IMR-90 (cell line): ENCODE data around the gene TM7SF3. TPM values are rescaled to one million over a fixed set of nuclear protein-coding genes. Genes with fewer than 3 reads are reported as not detected.

ENCODE experiments used
- ATAC-seq: fragments of 200-7000 bp; cut with Tn5 transposase; 2 replicates; pipeline ENCODE4 v1.9.1; 2020; ENCODE audit warnings: low read depth, mild to moderate bottlenecking, moderate library complexity
- BruUV-seq: library from RNA; stranded (reverse); fragments of 400-500 nt; replicated peaks from 2 replicates; lab custom pipeline; 2021; lab: Mats Ljungman, UMichigan
- CTCF ChIA-PET: fragments of 300-600 bp; formaldehyde crosslinking; extraction: SDS; loops from one replicate; lab custom pipeline; 2021; ENCODE audit warnings: antibody characterized with exemption; lab: Yijun Ruan, JAX
- POLR2A ChIA-PET: fragments of 300-600 bp; sonication (Branson Sonifier 250); formaldehyde crosslinking; loops from one replicate; lab custom pipeline; 2022; ENCODE audit warnings: antibody characterized with exemption; ENCODE audit not compliant: unreplicated experiment; lab: Charles Lee
- DNase-seq: peaks from one replicate; pipeline ENCODE4 v3.0.0; 2013
- H2AFZ ChIP-seq: replicated peaks from 2 replicates; pipeline ENCODE3; 2013; ENCODE audit warnings: low read length, mild to moderate bottlenecking; ENCODE audit not compliant: poor library complexity
- H2AK5ac ChIP-seq: 2 replicates; pipeline ENCODE4 v1.6.1; 2013; ENCODE audit warnings: low read depth, low read length, inconsistent platforms
- H2AK9ac ChIP-seq: replicated peaks from 2 replicates; pipeline ENCODE3; 2013; ENCODE audit warnings: mild to moderate bottlenecking, low read depth, low read length, moderate library complexity; ENCODE audit not compliant: poor library complexity
- H2BK120ac ChIP-seq: 2 replicates; pipeline ENCODE4 v1.6.1; 2013; ENCODE audit warnings: low read depth, low read length, inconsistent platforms
- H2BK15ac ChIP-seq: 3 replicates; pipeline ENCODE4 v1.6.1; 2013; ENCODE audit warnings: low read depth, low read length, inconsistent platforms
- H2BK20ac ChIP-seq: 2 replicates; pipeline ENCODE4 v1.6.1; 2013; ENCODE audit warnings: low read depth, mild to moderate bottlenecking, inconsistent platforms, low read length, moderate library complexity
- H2BK5ac ChIP-seq: 2 replicates; pipeline ENCODE4 v1.6.1; 2013; ENCODE audit warnings: mild to moderate bottlenecking, low read depth, low read length, inconsistent platforms; ENCODE audit not compliant: poor library complexity, severe bottlenecking
- H3K14ac ChIP-seq: replicated peaks from 2 replicates; pipeline ENCODE4 v1.6.1; 2013; ENCODE audit warnings: low read depth, low read length, inconsistent platforms
- H3K18ac ChIP-seq: 2 replicates; pipeline ENCODE4 v1.6.1; 2013; ENCODE audit warnings: low read depth, low read length, control low read depth
- H3K23ac ChIP-seq: 2 replicates; pipeline ENCODE4 v1.6.1; 2013; ENCODE audit warnings: low read depth, low read length, inconsistent platforms
- H3K27ac ChIP-seq: 2 replicates; pipeline ENCODE4 v1.5.1; 2013; ENCODE audit warnings: mild to moderate bottlenecking, control low read depth, low read length; ENCODE audit not compliant: insufficient read depth
- H3K27me3 ChIP-seq: 2 replicates; pipeline ENCODE4 v1.6.1; 2013; ENCODE audit warnings: low read length; ENCODE audit not compliant: control insufficient read depth, insufficient read depth
- H3K36me3 ChIP-seq: 2 replicates; pipeline ENCODE4 v1.6.1; 2013; ENCODE audit warnings: low read length, mixed read lengths; ENCODE audit not compliant: control insufficient read depth, insufficient read depth
- H3K4ac ChIP-seq: 2 replicates; pipeline ENCODE4 v1.6.1; 2013; ENCODE audit warnings: low read depth, low read length, inconsistent platforms
- H3K4me1 ChIP-seq: 2 replicates; pipeline ENCODE4 v1.6.1; 2013; ENCODE audit warnings: low read length, mixed read lengths; ENCODE audit not compliant: control insufficient read depth, insufficient read depth
- H3K4me2 ChIP-seq: 2 replicates; pipeline ENCODE4 v1.6.1; 2013; ENCODE audit warnings: low read depth, mild to moderate bottlenecking, control low read depth, low read length, moderate library complexity
- H3K4me3 ChIP-seq: 2 replicates; pipeline ENCODE4 v1.5.1; 2013; ENCODE audit warnings: low read depth, mild to moderate bottlenecking, control low read depth, low read length, moderate library complexity; ENCODE audit not compliant: insufficient read depth
- H3K56ac ChIP-seq: 2 replicates; pipeline ENCODE4 v1.6.1; 2013; ENCODE audit warnings: low read length, inconsistent platforms; ENCODE audit not compliant: insufficient read depth; ENCODE audit errors: extremely low read depth
- H3K79me1 ChIP-seq, 2 experiments: 2 replicates each; pipeline ENCODE4 v1.6.1; 2013; ENCODE audit warnings: low read length in 2 of 2, inconsistent platforms in 1 of 2, low read depth in 1 of 2
- H3K9ac ChIP-seq: 2 replicates; pipeline ENCODE4 v1.6.1; 2013; ENCODE audit warnings: low read depth, low read length, control low read depth
- H3K9me1 ChIP-seq: 2 replicates; pipeline ENCODE4 v1.6.1; 2013; ENCODE audit warnings: low read length, inconsistent platforms; ENCODE audit not compliant: insufficient read depth
- H3K9me3 ChIP-seq: 2 replicates; pipeline ENCODE4 v1.6.1; 2013; ENCODE audit warnings: low read length; ENCODE audit not compliant: control insufficient read depth, insufficient read depth
- H4K20me1 ChIP-seq: 2 replicates; pipeline ENCODE4 v1.6.1; 2013; ENCODE audit warnings: low read length, inconsistent platforms; ENCODE audit not compliant: insufficient read depth
- H4K5ac ChIP-seq: 2 replicates; pipeline ENCODE4 v1.6.1; 2013; ENCODE audit warnings: mild to moderate bottlenecking, low read depth, low read length, control low read depth
- H4K8ac ChIP-seq, 2 experiments: 2 replicates each; pipeline ENCODE4 v1.6.1; 2013; ENCODE audit warnings: low read depth in 2 of 2, low read length in 2 of 2, control low read depth in 1 of 2, inconsistent platforms in 1 of 2
- H4K91ac ChIP-seq: 2 replicates; pipeline ENCODE4 v1.6.1; 2013; ENCODE audit warnings: low read depth, low read length, inconsistent platforms; ENCODE audit not compliant: insufficient read depth
- BHLHE40 ChIP-seq: fragments of 150-350 bp; IDR thresholded peaks from 2 replicates; pipeline ENCODE4 v1.6.1; 2016; ENCODE audit warnings: mild to moderate bottlenecking, low read depth, low read length
- CEBPB ChIP-seq: IDR thresholded peaks from 2 replicates; pipeline ENCODE4 v1.6.1; 2012; ENCODE audit warnings: low read depth, low read length, improper control_type of control experiment
- CHD1 ChIP-seq: IDR thresholded peaks from 2 replicates; pipeline ENCODE4 v1.6.1; 2012; ENCODE audit warnings: low read depth, low read length, improper control_type of control experiment
- FOS ChIP-seq: fragments of 150-350 bp; IDR thresholded peaks from 2 replicates; pipeline ENCODE4 v1.6.1; 2016; ENCODE audit warnings: low read depth, low read length
- MAFK ChIP-seq: IDR thresholded peaks from 2 replicates; pipeline ENCODE4 v1.6.1; 2012; ENCODE audit warnings: low read depth, low read length, improper control_type of control experiment
- MAZ ChIP-seq: IDR thresholded peaks from 2 replicates; pipeline ENCODE4 v1.6.1; 2012; ENCODE audit warnings: low read depth, mild to moderate bottlenecking, low read length, improper control_type of control experiment, moderate library complexity, borderline replicate concordance
- MXI1 ChIP-seq: IDR thresholded peaks from 2 replicates; pipeline ENCODE4 v1.6.1; 2012; ENCODE audit warnings: low read depth, mild to moderate bottlenecking, low read length, moderate library complexity, borderline replicate concordance
- NFE2L2 ChIP-seq: fragments of 150-350 bp; IDR thresholded peaks from 2 replicates; pipeline ENCODE4 v1.6.1; 2016; ENCODE audit warnings: low read depth, mild to moderate bottlenecking, low read length
- POLR2A ChIP-seq: IDR thresholded peaks from 2 replicates; pipeline ENCODE4 v1.6.1; 2012; ENCODE audit warnings: mild to moderate bottlenecking, low read depth, low read length
- RAD21 ChIP-seq: IDR thresholded peaks from 2 replicates; pipeline ENCODE4 v1.6.1; 2012; ENCODE audit warnings: low read length, improper control_type of control experiment
- RCOR1 ChIP-seq: IDR thresholded peaks from 2 replicates; pipeline ENCODE4 v1.6.1; 2012; ENCODE audit warnings: mild to moderate bottlenecking, low read length, improper control_type of control experiment; ENCODE audit not compliant: insufficient replicate concordance
- RFX5 ChIP-seq: IDR thresholded peaks from 2 replicates; pipeline ENCODE4 v1.8.0; 2012; ENCODE audit warnings: low read depth, mild to moderate bottlenecking, low read length, moderate library complexity
- SMC3 ChIP-seq: fragments of 150-350 bp; IDR thresholded peaks from 2 replicates; pipeline ENCODE4 v1.6.1; 2016; ENCODE audit warnings: low read depth, mild to moderate bottlenecking, antibody characterized with exemption, low read length, moderate library complexity
- WGBS, 2 experiments: methylation state at CpG; one replicate each; pipeline versions ENCODE4 v1.1.5 to v1.1.7; 2013; ENCODE audit warnings: missing lambda C conversion rate in 2 of 2; ENCODE audit not compliant: insufficient read length in 1 of 2; ENCODE audit errors: extremely low coverage in 2 of 2; 5-methylcytosine and 5-hydroxymethylcytosine counted together
- dilution Hi-C: fragments of 300-500 bp; cut with HindIII; formaldehyde crosslinking; loops from one replicate; pipeline ENCODE4 v1.14.3; 2018; ENCODE audit warnings: low sequenced_read_pairs; ENCODE audit not compliant: unreplicated experiment
- in situ Hi-C: fragments of 300-500 bp; cut with MboI; formaldehyde crosslinking; loops from 3 replicates; pipeline ENCODE4 v1.14.3; 2019; ENCODE audit warnings: low sequenced_read_pairs, inconsistent platforms, mixed read lengths
- intact Hi-C: fragments of 100-400 bp; cut with micrococcal nuclease; formaldehyde crosslinking; loops from 2 replicates; pipeline ENCODE4 v1.10.0; 2022
- polyA plus RNA-seq, 3 experiments: library from polyadenylated mRNA; depleted of rRNA; stranded (reverse); fragments of >200 nt; gene quantifications; 2 replicates each; pipeline ENCODE4 v1.2.3, GENCODE V29; 2012; ENCODE audit warnings: low replicate concordance in 1 of 3
- total RNA-seq: library from RNA; depleted of rRNA; stranded (reverse); fragments of >200 nt; gene quantifications from 2 replicates; pipeline ENCODE4 v1.2.3, GENCODE V29; 2012
- TF ChIP-seq, protein P1 (sequence below): conservative IDR thresholded peaks from 2 replicates; pipeline ENCODE4 v1.5.1; 2012; ENCODE audit warnings: mild to moderate bottlenecking, low read depth, low read length, improper control_type of control experiment
- TF ChIP-seq, protein P2 (sequence below): fragments of 150-350 bp; IDR thresholded peaks from 2 replicates; pipeline ENCODE4 v1.6.1; 2017; ENCODE audit warnings: mild to moderate bottlenecking, antibody characterized with exemption, low read length, low read depth
- TF ChIP-seq, protein P3 (sequence below): fragments of 150-350 bp; IDR thresholded peaks from 2 replicates; pipeline ENCODE4 v1.6.1; 2016; ENCODE audit warnings: low read depth, mild to moderate bottlenecking, low read length, moderate library complexity, borderline replicate concordance

TM7SF3 gene
- total and polyA plus RNA-seq, 2 of the 4 experiments (the other 2 are of a cell fraction), result 35.3 to 46.6 TPM

DNA sequence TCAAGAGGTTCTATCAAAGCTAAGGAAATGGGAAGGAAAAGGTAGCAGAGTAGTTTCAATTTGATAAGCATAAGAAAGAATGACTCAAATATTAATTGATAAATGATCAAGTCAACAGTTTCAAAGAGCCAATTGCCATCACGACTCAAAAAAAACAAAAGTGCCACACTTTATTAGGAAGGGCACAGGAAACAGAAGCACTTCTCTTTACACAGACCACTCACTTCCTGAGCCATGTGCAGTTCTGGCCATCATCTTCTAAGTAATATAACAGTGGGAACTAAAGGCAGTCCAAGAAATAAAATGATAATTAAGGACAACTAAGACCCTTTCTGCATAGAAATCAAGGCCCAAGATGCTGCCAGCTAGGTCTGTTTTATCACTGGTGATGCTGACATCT, 13.2 kb downstream of the TM7SF3 start:
- no peak overlapping the region for H2BK120ac ChIP-seq
- no peak for DNase-seq
- H3K79me1 ChIP-seq, result peaks cover 6 to 22% of the 10 kb centered on the region in 2 experiments
- no peak overlapping the region for H3K56ac ChIP-seq
- H3K4me2 ChIP-seq, result no peak overlapping the region
- dilution Hi-C loops, result no loop called here
- peaks cover 10% of the 10 kb centered on the region; the same call in 1 of the 2 replicates for H3K9me1 ChIP-seq
- no peak overlapping the region for H3K23ac ChIP-seq
- H3K4me1 ChIP-seq, result no peaks in the 10 kb centered on the region
- H3K4ac ChIP-seq, result no peak overlapping the region
- no peak overlapping the region for H2BK15ac ChIP-seq
- H3K36me3 ChIP-seq, result 0 out of 2 replicates have a peak, but pooled peaks cover 3% of the 10 kb centered on the region
- H3K9me3 ChIP-seq, result no peaks in the 10 kb centered on the region
- TF ChIP-seq, protein P1, sequence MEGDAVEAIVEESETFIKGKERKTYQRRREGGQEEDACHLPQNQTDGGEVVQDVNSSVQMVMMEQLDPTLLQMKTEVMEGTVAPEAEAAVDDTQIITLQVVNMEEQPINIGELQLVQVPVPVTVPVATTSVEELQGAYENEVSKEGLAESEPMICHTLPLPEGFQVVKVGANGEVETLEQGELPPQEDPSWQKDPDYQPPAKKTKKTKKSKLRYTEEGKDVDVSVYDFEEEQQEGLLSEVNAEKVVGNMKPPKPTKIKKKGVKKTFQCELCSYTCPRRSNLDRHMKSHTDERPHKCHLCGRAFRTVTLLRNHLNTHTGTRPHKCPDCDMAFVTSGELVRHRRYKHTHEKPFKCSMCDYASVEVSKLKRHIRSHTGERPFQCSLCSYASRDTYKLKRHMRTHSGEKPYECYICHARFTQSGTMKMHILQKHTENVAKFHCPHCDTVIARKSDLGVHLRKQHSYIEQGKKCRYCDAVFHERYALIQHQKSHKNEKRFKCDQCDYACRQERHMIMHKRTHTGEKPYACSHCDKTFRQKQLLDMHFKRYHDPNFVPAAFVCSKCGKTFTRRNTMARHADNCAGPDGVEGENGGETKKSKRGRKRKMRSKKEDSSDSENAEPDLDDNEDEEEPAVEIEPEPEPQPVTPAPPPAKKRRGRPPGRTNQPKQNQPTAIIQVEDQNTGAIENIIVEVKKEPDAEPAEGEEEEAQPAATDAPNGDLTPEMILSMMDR, result no peak
- TF ChIP-seq CEBPB, result no peak
- no peak for TF ChIP-seq MAZ
- TF ChIP-seq RAD21, result no peak
- TF ChIP-seq, protein P2, sequence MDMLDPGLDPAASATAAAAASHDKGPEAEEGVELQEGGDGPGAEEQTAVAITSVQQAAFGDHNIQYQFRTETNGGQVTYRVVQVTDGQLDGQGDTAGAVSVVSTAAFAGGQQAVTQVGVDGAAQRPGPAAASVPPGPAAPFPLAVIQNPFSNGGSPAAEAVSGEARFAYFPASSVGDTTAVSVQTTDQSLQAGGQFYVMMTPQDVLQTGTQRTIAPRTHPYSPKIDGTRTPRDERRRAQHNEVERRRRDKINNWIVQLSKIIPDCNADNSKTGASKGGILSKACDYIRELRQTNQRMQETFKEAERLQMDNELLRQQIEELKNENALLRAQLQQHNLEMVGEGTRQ, result no peak
- no peak for TF ChIP-seq CHD1
- no peak for TF ChIP-seq FOS
- TF ChIP-seq MXI1, result no peak
- TF ChIP-seq SMC3, result no peak
- TF ChIP-seq, protein P3, sequence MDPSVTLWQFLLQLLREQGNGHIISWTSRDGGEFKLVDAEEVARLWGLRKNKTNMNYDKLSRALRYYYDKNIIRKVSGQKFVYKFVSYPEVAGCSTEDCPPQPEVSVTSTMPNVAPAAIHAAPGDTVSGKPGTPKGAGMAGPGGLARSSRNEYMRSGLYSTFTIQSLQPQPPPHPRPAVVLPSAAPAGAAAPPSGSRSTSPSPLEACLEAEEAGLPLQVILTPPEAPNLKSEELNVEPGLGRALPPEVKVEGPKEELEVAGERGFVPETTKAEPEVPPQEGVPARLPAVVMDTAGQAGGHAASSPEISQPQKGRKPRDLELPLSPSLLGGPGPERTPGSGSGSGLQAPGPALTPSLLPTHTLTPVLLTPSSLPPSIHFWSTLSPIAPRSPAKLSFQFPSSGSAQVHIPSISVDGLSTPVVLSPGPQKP, result no peak
- TF ChIP-seq NFE2L2, result no peak
- TF ChIP-seq BHLHE40, result no peak
- no peak for TF ChIP-seq POLR2A
- no peak for TF ChIP-seq RFX5
- TF ChIP-seq RCOR1, result no peak
- TF ChIP-seq MAFK, result no peak
- no peak overlapping the region for H4K8ac ChIP-seq
- no peak overlapping the region for H3K18ac ChIP-seq
- no peak overlapping the region for H2AFZ ChIP-seq
- H2BK20ac ChIP-seq, result no peak overlapping the region
- no peak overlapping the region for H3K9ac ChIP-seq
- no peak for ATAC-seq
- H3K27ac ChIP-seq, result no peak overlapping the region
- intact Hi-C loops, result loop anchor here (5.0 kb wide), 1 partner anchor 39 kb away; no protein-coding TSS in a partner anchor
- H4K5ac ChIP-seq, result no peak overlapping the region
- H3K14ac ChIP-seq, result no peak overlapping the region
- no peaks in the 10 kb centered on the region for H3K27me3 ChIP-seq
- in situ Hi-C loops, result no loop called here
- WGBS, 2 experiments, result 80% methylated on average over 1 of the region's 1 CpG; no CpG with 5 or more reads in 1 of the 2 experiments
- no peak overlapping the region for H2AK9ac ChIP-seq
- no peak overlapping the region for H2AK5ac ChIP-seq
- no peak overlapping the region for H4K91ac ChIP-seq
- BruUV-seq, result no TSS peak
- CTCF ChIA-PET, result interaction anchor here (0.5 kb wide), 1 partner anchor 72 kb away, joined by 3 read pairs; no protein-coding TSS in a partner anchor
- H3K4me3 ChIP-seq, result no peak overlapping the region
- H4K20me1 ChIP-seq, result no peaks in the 10 kb centered on the region; the same call in 1 of the 2 replicates
- POLR2A ChIA-PET, result no interaction called here
- H2BK5ac ChIP-seq, result no peak overlapping the region
